HG03378 (cell line): ENCODE data around the gene TPR.

Experiments
- ATAC-seq: cut with Tn5 transposase; IDR thresholded peaks from one replicate; pipeline ENCODE4 v1.9.1; 2021; ENCODE audit warnings: mild to moderate bottlenecking, moderate library complexity; ENCODE audit not compliant: unreplicated experiment

Gene TPR

GRCh38 chr1:186291271-186291670 is 83.8 kb downstream of the TPR start:
- no peak for ATAC-seq

- no peak for ATAC-seq
Measured at GRCh38 chr1:186289943-186290545, 85.0 kb downstream of the TPR start.

GRCh38 chr1:186286615-186287315 is 88.3 kb downstream of the TPR start:
- no peak for ATAC-seq

- ATAC-seq, result peak; percentile 88
Measured at GRCh38 chr1:186283374-186283773, 91.7 kb downstream of the TPR start.

GRCh38 chr1:186282466-186282865 is 92.6 kb downstream of the TPR start:
- ATAC-seq, result no peak

- no peak for ATAC-seq
Measured at GRCh38 chr1:186275822-186276221, 99.2 kb downstream of the TPR start.

GRCh38 chr1:186272486-186272885 is 102.6 kb downstream of the TPR start:
- ATAC-seq, result no peak

- ATAC-seq, result no peak
Measured at GRCh38 chr1:186271032-186271431, 104.0 kb downstream of the TPR start.
